SK-N-MC (cell line): Measurements from ENCODE around the gene NEU1.

ENCODE experiments used
- EZH2 ChIP-seq: fragments of 200-600 bp; sonication (generic); IDR thresholded peaks from one replicate; pipeline ENCODE4 v1.6.1; 2017; ENCODE audit warnings: antibody characterized with exemption
- FOXP2 ChIP-seq: optimal IDR thresholded peaks from 2 replicates; pipeline ENCODE3; 2011; ENCODE audit warnings: mild to moderate bottlenecking, moderate library complexity; ENCODE audit not compliant: insufficient read depth; ENCODE audit errors: extremely low read length, control extremely low read depth
- POLR2AphosphoS5 ChIP-seq: IDR thresholded peaks from 2 replicates; pipeline ENCODE4 v1.6.1; 2012; ENCODE audit warnings: mild to moderate bottlenecking, low read depth, low read length, borderline replicate concordance

- no peak for TF ChIP-seq POLR2AphosphoS5
- no peak for TF ChIP-seq EZH2
- no peak for TF ChIP-seq FOXP2
Observed at GRCh38 chr6:31860349-31860748, 2.3 kb downstream of the NEU1 start.
